CD14-positive monocyte (primary cell): ENCODE measurements around the gene PCDH8. TPM values are rescaled to one million over a fixed set of nuclear protein-coding genes. Genes with fewer than 3 reads are reported as not detected.

ENCODE experiments used
- DNase-seq, 3 donors: peaks; one replicate each; pipeline ENCODE4 v3.0.0-alpha.2; 2011 to 2022
- H2AFZ ChIP-seq: 2 replicates; pipeline ENCODE4 v1.6.0; 2012; ENCODE audit warnings: mild to moderate bottlenecking, low read depth, low read length, inconsistent platforms; ENCODE audit not compliant: insufficient read depth, poor library complexity, severe bottlenecking
- H3K27ac ChIP-seq, 2 donors: 1 replicate in 1 of 2; 2 replicates in 1 of 2; pipeline ENCODE4 v1.5.1; 2012 to 2013; ENCODE audit warnings: low read length in 2 of 2, control low read depth in 1 of 2, inconsistent platforms in 1 of 2, low read depth in 1 of 2, mild to moderate bottlenecking in 1 of 2
- H3K27me3 ChIP-seq, 2 donors: one replicate each; pipeline versions ENCODE4 v1.6.0 to v1.6.1; 2011 to 2013; ENCODE audit warnings: low read length in 2 of 2; ENCODE audit not compliant: control insufficient read depth in 2 of 2, insufficient read depth in 2 of 2
- H3K36me3 ChIP-seq, 2 donors: replicated peaks in 1 of 2; 1 replicate in 1 of 2; 2 replicates in 1 of 2; pipeline versions ENCODE4 v1.5.1 to v1.6.1; 2012 to 2013; ENCODE audit warnings: low read length in 2 of 2, control low read depth in 1 of 2, inconsistent platforms in 1 of 2, mild to moderate bottlenecking in 1 of 2; ENCODE audit not compliant: insufficient read depth in 2 of 2, control insufficient read depth in 1 of 2
- H3K4me1 ChIP-seq, 2 donors: 1 replicate in 1 of 2; 2 replicates in 1 of 2; pipeline versions ENCODE4 v1.5.1 to v1.6.1; 2012 to 2013; ENCODE audit warnings: low read length in 2 of 2, control low read depth in 1 of 2, inconsistent platforms in 1 of 2, mild to moderate bottlenecking in 1 of 2, moderate library complexity in 1 of 2; ENCODE audit not compliant: insufficient read depth in 2 of 2, control insufficient read depth in 1 of 2
- H3K4me2 ChIP-seq: replicated peaks from 2 replicates; pipeline ENCODE3; 2012; ENCODE audit warnings: low read length, moderate library complexity, mild to moderate bottlenecking; ENCODE audit not compliant: poor library complexity, severe bottlenecking; ENCODE audit errors: extremely low read depth
- H3K4me3 ChIP-seq, 3 experiments: fragments of 200-600 bp in 1 of 3; sonication (generic) in 1 of 3; replicated peaks in 1 of 3; 1 replicate in 2 of 3; 2 replicates in 1 of 3; pipeline ENCODE4 v1.5.1; 2011 to 2013; ENCODE audit warnings: low read length in 3 of 3, mild to moderate bottlenecking in 3 of 3, control low read depth in 2 of 3, low read depth in 2 of 3, inconsistent platforms in 1 of 3, moderate library complexity in 1 of 3
- H3K79me2 ChIP-seq: 2 replicates; pipeline ENCODE4 v1.6.0; 2012; ENCODE audit warnings: mild to moderate bottlenecking, control low read depth, inconsistent platforms, low read length, moderate library complexity; ENCODE audit not compliant: insufficient read depth
- H3K9ac ChIP-seq: 2 replicates; pipeline ENCODE4 v1.6.0; 2017; ENCODE audit warnings: low read length, mild to moderate bottlenecking; ENCODE audit not compliant: insufficient read depth, poor library complexity, severe bottlenecking
- H3K9me3 ChIP-seq, 2 donors: replicated peaks in 1 of 2; 1 replicate in 1 of 2; 2 replicates in 1 of 2; pipeline versions ENCODE4 v1.5.1 to v1.6.1; 2012 to 2013; ENCODE audit warnings: low read length in 2 of 2, control low read depth in 1 of 2; ENCODE audit not compliant: control insufficient read depth in 1 of 2, insufficient read depth in 1 of 2
- H4K20me1 ChIP-seq: 2 replicates; pipeline ENCODE4 v1.6.0; 2012; ENCODE audit warnings: mild to moderate bottlenecking, low read length, control low read depth, moderate library complexity; ENCODE audit not compliant: insufficient read depth
- H3K27ac Mint-ChIP-seq, 7 donors: one replicate each; pipeline ENCODE4 v1.8.0; 2020; ENCODE audit warnings: mild to moderate bottlenecking in 7 of 7, mixed read lengths in 7 of 7, moderate library complexity in 6 of 7, inconsistent platforms in 2 of 7
- H3K27me3 Mint-ChIP-seq, 3 donors: one replicate each; pipeline ENCODE4 v1.8.0; 2021 to 2022; ENCODE audit warnings: low read depth in 3 of 3, mild to moderate bottlenecking in 3 of 3, mixed read lengths in 3 of 3, moderate library complexity in 3 of 3, inconsistent platforms in 1 of 3
- H3K36me3 Mint-ChIP-seq, 2 donors: one replicate each; pipeline ENCODE4 v1.8.0; 2020; ENCODE audit warnings: mixed read lengths in 2 of 2, inconsistent platforms in 1 of 2, mild to moderate bottlenecking in 1 of 2
- H3K4me1 Mint-ChIP-seq: one replicate; pipeline ENCODE4 v1.8.0; 2020; ENCODE audit warnings: mild to moderate bottlenecking, mixed read lengths
- H3K4me3 Mint-ChIP-seq, 2 donors: one replicate each; pipeline ENCODE4 v1.8.0; 2020; ENCODE audit warnings: mild to moderate bottlenecking in 2 of 2, mixed read lengths in 2 of 2, moderate library complexity in 1 of 2
- H3K9me3 Mint-ChIP-seq, 7 donors: one replicate each; pipeline ENCODE4 v1.8.0; 2020 to 2022; ENCODE audit warnings: mixed read lengths in 7 of 7, mild to moderate bottlenecking in 6 of 7, moderate library complexity in 6 of 7, inconsistent platforms in 2 of 7
- WGBS: methylation state at CpG from one replicate; pipeline ENCODE4 v1.1.5; 2013; ENCODE audit warnings: missing lambda C conversion rate; ENCODE audit not compliant: insufficient coverage; 5-methylcytosine and 5-hydroxymethylcytosine counted together
- intact Hi-C, 2 donors: fragments of 100-400 bp; cut with micrococcal nuclease; formaldehyde crosslinking; loops; one replicate each; pipeline versions ENCODE4 v1.15.0 to v1.15.1; 2023
- polyA plus RNA-seq, 3 donors: library from polyadenylated mRNA; depleted of rRNA in 1 of 3; unstranded in 2 of 3; stranded (reverse) in 1 of 3; fragments of 300-500 nt in 2 of 3; fragments of >200 nt in 1 of 3; fragmentation: Illumina TruSeq in 2 of 3; gene quantifications; 1 replicate in 2 of 3; 2 replicates in 1 of 3; pipeline ENCODE4 v1.2.3, GENCODE V29; 2012 to 2021
- TF ChIP-seq, protein P1 (sequence below): fragments of 200-600 bp; IDR thresholded peaks from one replicate; pipeline ENCODE4 v1.8.0; 2022; ENCODE audit warnings: antibody characterized with exemption, mild to moderate bottlenecking

PCDH8 gene
- polyA plus RNA-seq, 3 donors, result not detected

DNA sequence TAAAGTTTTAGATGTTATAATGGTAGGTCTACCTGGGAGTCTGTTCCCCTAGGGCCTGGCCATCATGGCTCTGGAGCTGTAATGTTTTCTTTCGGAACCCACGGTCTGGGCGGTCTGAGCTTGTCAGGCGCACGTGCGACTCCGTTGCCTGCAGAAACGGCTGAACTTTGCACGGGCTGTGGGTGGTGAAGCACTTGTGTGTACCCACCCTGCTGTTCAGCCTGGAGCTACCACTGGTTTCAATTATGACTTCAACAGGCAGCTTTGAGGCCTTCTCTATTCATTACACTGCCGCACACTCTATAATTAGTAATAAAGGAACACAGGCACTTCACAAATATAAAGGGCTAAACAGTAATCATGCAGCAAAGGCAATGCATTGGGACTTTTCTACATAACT, 6.0 kb downstream of the PCDH8 start:
- Histone ChIP-seq H2AFZ (no peak overlapping the region), H3K9me3 (peaks cover 2 to 19% of the 10 kb centered on the region in 2 donors), H3K36me3 (no peaks in the 10 kb centered on the region), H3K9ac (no peak overlapping the region), H3K4me3 (no peak overlapping the region), H3K27ac (no peak overlapping the region), H4K20me1 (no peaks in the 10 kb centered on the region), H3K79me2 (no peaks in the 10 kb centered on the region), H3K4me2 (no peak overlapping the region), H3K4me1 (peaks cover 6 to 15% of the 10 kb centered on the region in 2 donors), H3K27me3 (peaks cover 29 to 49% of the 10 kb centered on the region in 2 donors)
- no peak overlapping the region for H3K27ac Mint-ChIP-seq
- H3K4me1 Mint-ChIP-seq, result peaks cover 4% of the 10 kb centered on the region
- intact Hi-C loops, result no loop called here
- TF ChIP-seq, protein P1, sequence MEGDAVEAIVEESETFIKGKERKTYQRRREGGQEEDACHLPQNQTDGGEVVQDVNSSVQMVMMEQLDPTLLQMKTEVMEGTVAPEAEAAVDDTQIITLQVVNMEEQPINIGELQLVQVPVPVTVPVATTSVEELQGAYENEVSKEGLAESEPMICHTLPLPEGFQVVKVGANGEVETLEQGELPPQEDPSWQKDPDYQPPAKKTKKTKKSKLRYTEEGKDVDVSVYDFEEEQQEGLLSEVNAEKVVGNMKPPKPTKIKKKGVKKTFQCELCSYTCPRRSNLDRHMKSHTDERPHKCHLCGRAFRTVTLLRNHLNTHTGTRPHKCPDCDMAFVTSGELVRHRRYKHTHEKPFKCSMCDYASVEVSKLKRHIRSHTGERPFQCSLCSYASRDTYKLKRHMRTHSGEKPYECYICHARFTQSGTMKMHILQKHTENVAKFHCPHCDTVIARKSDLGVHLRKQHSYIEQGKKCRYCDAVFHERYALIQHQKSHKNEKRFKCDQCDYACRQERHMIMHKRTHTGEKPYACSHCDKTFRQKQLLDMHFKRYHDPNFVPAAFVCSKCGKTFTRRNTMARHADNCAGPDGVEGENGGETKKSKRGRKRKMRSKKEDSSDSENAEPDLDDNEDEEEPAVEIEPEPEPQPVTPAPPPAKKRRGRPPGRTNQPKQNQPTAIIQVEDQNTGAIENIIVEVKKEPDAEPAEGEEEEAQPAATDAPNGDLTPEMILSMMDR, result no peak
- no peaks in the 10 kb centered on the region for H3K36me3 Mint-ChIP-seq
- WGBS, result 96% methylated on average over 8 of the region's 10 CpGs
- H3K27me3 Mint-ChIP-seq, result peaks cover 38 to 60% (median 52%) of the 10 kb centered on the region in 3 donors
- H3K9me3 Mint-ChIP-seq, result peaks cover 0 to 17% (median 12%) of the 10 kb centered on the region in 7 donors
- peak overlapping the region in 1 of 2 donors; percentile 48 for H3K4me3 Mint-ChIP-seq
- no peak for DNase-seq

DNA sequence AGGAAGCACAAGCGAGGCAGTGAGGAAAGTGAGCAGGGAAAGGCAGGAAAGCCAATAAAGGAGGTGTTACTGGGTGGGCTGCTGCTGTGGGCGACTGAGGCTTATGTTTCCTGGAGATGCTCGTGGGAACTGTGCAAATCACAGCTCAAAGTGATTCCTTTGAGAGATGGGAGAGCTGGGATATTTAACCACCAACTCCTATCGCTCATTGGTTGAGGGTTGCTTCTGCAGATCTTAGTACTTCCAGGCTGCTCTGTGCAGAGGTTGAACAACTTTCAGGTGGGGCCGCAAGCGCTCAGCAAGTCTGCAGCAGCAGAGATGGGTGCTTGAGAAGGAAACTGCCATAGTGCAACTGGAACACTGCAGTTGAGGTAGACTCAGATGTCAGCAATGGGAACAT, 8.4 kb downstream of the PCDH8 start:
- Mint-ChIP-seq H3K4me3 (no peak overlapping the region), H3K4me1 (peaks cover under 1% of the 10 kb centered on the region), H3K27me3 (peaks cover 27 to 40% (median 36%) of the 10 kb centered on the region in 3 donors), H3K9me3 (peaks cover 0 to 8% (median 2%) of the 10 kb centered on the region in 7 donors), H3K27ac (no peak overlapping the region), H3K36me3 (no peaks in the 10 kb centered on the region)
- H3K4me1 ChIP-seq, result no peaks in the 10 kb centered on the region
- no peak overlapping the region for H3K4me2 ChIP-seq
- intact Hi-C loops, result no loop called here
- H3K9ac ChIP-seq, result no peak overlapping the region
- no peaks in the 10 kb centered on the region for H4K20me1 ChIP-seq
- H3K4me3 ChIP-seq, result no peak overlapping the region
- H3K36me3 ChIP-seq, result no peaks in the 10 kb centered on the region
- TF ChIP-seq, protein P1, result no peak
- no peak overlapping the region for H2AFZ ChIP-seq
- peaks cover 0 to 7% of the 10 kb centered on the region in 2 donors for H3K9me3 ChIP-seq
- H3K79me2 ChIP-seq, result no peaks in the 10 kb centered on the region
- DNase-seq, result no peak
- no peak overlapping the region for H3K27ac ChIP-seq
- WGBS, result 93% methylated on average over 3 of the region's 6 CpGs
- H3K27me3 ChIP-seq, result peaks cover 18 to 32% of the 10 kb centered on the region in 2 donors
